Mesenchymal stem cell (in vitro differentiated cells and primary cell): ENCODE data around the gene IRF2. TPM values are rescaled to one million over a fixed set of nuclear protein-coding genes. Genes with fewer than 3 reads are reported as not detected.
A peak's percentile ranks its signal among the peaks of the same experiment; 100 is the strongest.

Source experiments
- DNase-seq: peaks from one replicate; pipeline ENCODE4 v3.0.0-alpha.2; 2013
- H2AFZ ChIP-seq: one replicate; pipeline ENCODE4 v1.6.1; 2013; ENCODE audit warnings: low read depth, mild to moderate bottlenecking, control low read depth, inconsistent platforms, low read length, moderate library complexity
- H2AK5ac ChIP-seq: 2 replicates; pipeline ENCODE4 v1.6.1; 2013; ENCODE audit warnings: low read length, moderate library complexity, mild to moderate bottlenecking, inconsistent platforms; ENCODE audit not compliant: severe bottlenecking
- H2BK120ac ChIP-seq: one replicate; pipeline ENCODE4 v1.6.1; 2013; ENCODE audit warnings: low read depth, mild to moderate bottlenecking, inconsistent platforms, low read length, moderate library complexity
- H2BK12ac ChIP-seq, 2 experiments: one replicate each; pipeline ENCODE4 v1.6.1; 2013; ENCODE audit warnings: inconsistent platforms in 2 of 2, low read length in 2 of 2, mild to moderate bottlenecking in 2 of 2, moderate library complexity in 2 of 2, control low read depth in 1 of 2
- H2BK15ac ChIP-seq: one replicate; pipeline ENCODE4 v1.6.1; 2013; ENCODE audit warnings: mild to moderate bottlenecking, low read depth, inconsistent platforms; ENCODE audit not compliant: poor library complexity, severe bottlenecking
- H2BK5ac ChIP-seq: 2 replicates; pipeline ENCODE4 v1.6.1; 2013; ENCODE audit warnings: low read depth, mild to moderate bottlenecking, low read length, control low read depth, inconsistent platforms; ENCODE audit not compliant: poor library complexity, severe bottlenecking
- H3K14ac ChIP-seq, 2 experiments: one replicate each; pipeline ENCODE4 v1.6.1; 2013; ENCODE audit warnings: inconsistent platforms in 2 of 2, low read length in 2 of 2, control low read depth in 1 of 2, mild to moderate bottlenecking in 1 of 2, moderate library complexity in 1 of 2
- H3K18ac ChIP-seq, 2 experiments: one replicate each; pipeline ENCODE4 v1.6.1; 2013; ENCODE audit warnings: inconsistent platforms in 2 of 2, low read length in 2 of 2, control low read depth in 1 of 2, low read depth in 1 of 2, mild to moderate bottlenecking in 1 of 2
- H3K23ac ChIP-seq, 2 experiments: one replicate each; pipeline ENCODE4 v1.6.1; 2013; ENCODE audit warnings: inconsistent platforms in 2 of 2, low read length in 2 of 2, mild to moderate bottlenecking in 2 of 2, moderate library complexity in 2 of 2, control low read depth in 1 of 2
- H3K27ac ChIP-seq: 2 replicates; pipeline ENCODE4 v1.5.1; 2013; ENCODE audit warnings: mild to moderate bottlenecking, moderate library complexity, low read length, control low read depth, inconsistent platforms; ENCODE audit not compliant: poor library complexity, severe bottlenecking
- H3K27me3 ChIP-seq, 2 experiments: 2 replicates each; pipeline versions ENCODE4 v1.6.1 to v1.7.0; 2013; ENCODE audit warnings: low read length in 2 of 2, mild to moderate bottlenecking in 2 of 2, moderate library complexity in 2 of 2, control low read depth in 1 of 2, inconsistent platforms in 1 of 2; ENCODE audit not compliant: control insufficient read depth in 1 of 2, insufficient read depth in 1 of 2
- H3K36me3 ChIP-seq, 2 experiments: 2 replicates each; pipeline versions ENCODE4 v1.6.1 to v1.7.0; 2013; ENCODE audit warnings: low read length in 2 of 2, control low read depth in 1 of 2, inconsistent platforms in 1 of 2, low read depth in 1 of 2, mild to moderate bottlenecking in 1 of 2; ENCODE audit not compliant: insufficient read depth in 2 of 2, control insufficient read depth in 1 of 2
- H3K4ac ChIP-seq, 2 experiments: one replicate each; pipeline ENCODE4 v1.6.1; 2013; ENCODE audit warnings: inconsistent platforms in 2 of 2, low read length in 2 of 2, mild to moderate bottlenecking in 2 of 2, moderate library complexity in 2 of 2, control low read depth in 1 of 2, low read depth in 1 of 2
- H3K4me1 ChIP-seq: 2 replicates; pipeline ENCODE4 v1.6.1; 2013; ENCODE audit warnings: low read depth, low read length, control low read depth; ENCODE audit not compliant: control insufficient read depth, insufficient read depth
- H3K4me2 ChIP-seq: 2 replicates; pipeline ENCODE4 v1.6.1; 2013; ENCODE audit warnings: low read length, mild to moderate bottlenecking, inconsistent platforms; ENCODE audit not compliant: poor library complexity, severe bottlenecking
- H3K4me3 ChIP-seq, 2 experiments: 2 replicates each; pipeline versions ENCODE4 v1.5.1 to v1.7.0; 2013; ENCODE audit warnings: low read length in 2 of 2, mild to moderate bottlenecking in 2 of 2, control low read depth in 1 of 2, low read depth in 1 of 2; ENCODE audit not compliant: insufficient read depth in 1 of 2
- H3K79me1 ChIP-seq: replicated peaks from 2 replicates; pipeline ENCODE4 v1.6.1; 2013; ENCODE audit warnings: mild to moderate bottlenecking, control low read depth, low read length, inconsistent platforms; ENCODE audit not compliant: poor library complexity, severe bottlenecking
- H3K9ac ChIP-seq: 2 replicates; pipeline ENCODE4 v1.7.0; 2013; ENCODE audit warnings: mild to moderate bottlenecking, low read length, moderate library complexity
- H3K9me3 ChIP-seq: 2 replicates; pipeline ENCODE4 v1.7.0; 2013; ENCODE audit warnings: mild to moderate bottlenecking, low read length; ENCODE audit not compliant: control insufficient read depth
- H4K8ac ChIP-seq: one replicate; pipeline ENCODE4 v1.6.1; 2013; ENCODE audit warnings: inconsistent platforms, mild to moderate bottlenecking, low read length, moderate library complexity
- H4K91ac ChIP-seq: one replicate; pipeline ENCODE4 v1.6.1; 2013; ENCODE audit warnings: mild to moderate bottlenecking, low read length, inconsistent platforms
- WGBS: methylation state at CpG from one replicate; pipeline ENCODE4 v1.1.7; 2013; ENCODE audit warnings: mixed read lengths; 5-methylcytosine and 5-hydroxymethylcytosine counted together
- polyA plus RNA-seq, 2 experiments: library from polyadenylated mRNA; stranded (reverse); fragments of 200-250 nt; gene quantifications; one replicate each; pipeline ENCODE4 v1.2.3, GENCODE V29; 2013

IRF2 gene
- 30.5 TPM for polyA plus RNA-seq (2013, experiment 1 of 2)
- 30.8 TPM for polyA plus RNA-seq (2013, experiment 2 of 2)

DNA sequence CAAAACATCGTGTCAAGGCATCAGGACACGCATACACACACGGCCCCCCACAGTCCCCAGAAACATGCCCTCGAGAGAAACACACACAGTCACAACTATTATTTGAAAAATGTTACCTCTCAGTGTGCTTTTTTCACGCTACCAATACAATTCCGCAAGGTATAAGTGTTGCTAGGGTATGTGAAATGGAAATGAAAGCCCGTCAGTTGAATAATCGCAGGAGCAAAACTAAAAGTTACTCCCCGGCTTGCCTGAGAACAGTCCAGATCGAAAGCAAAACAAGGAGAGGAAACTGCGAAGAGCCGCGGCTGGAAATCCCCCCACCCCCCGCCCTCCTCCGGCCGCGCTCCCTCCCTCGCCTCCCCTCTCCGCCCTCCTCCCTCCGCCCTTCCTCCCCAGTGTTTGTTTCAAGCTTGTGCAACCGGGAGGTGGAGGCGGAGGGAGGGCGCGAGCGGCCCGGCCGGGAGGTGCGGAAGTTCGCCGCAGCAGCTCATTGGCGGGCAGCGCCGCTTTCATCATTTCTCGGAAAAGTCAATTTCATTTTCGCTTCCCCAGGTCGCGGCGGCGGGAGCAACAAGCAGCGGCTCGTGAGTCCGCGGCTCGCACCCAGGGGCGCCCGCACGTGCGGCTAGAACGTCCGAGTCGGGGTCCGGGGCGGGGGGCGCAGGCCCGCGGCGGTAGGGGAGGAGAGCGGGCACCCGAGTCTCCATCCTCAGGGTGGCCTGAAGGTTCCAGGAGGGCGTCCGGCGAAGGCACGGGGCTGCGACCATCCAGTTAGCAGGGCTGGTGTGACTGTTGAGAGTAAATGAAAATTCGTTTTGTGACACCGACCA, at the start of gene IRF2:
Gene IRF2 (minus strand): TSS at position 288 of the 833 bp plus-strand sequence. CDS start 45,486 bp downstream, outside the sequence.
- peak within 1 kb of the TSS; percentile 90 to 98 for H3K18ac ChIP-seq
- no peak within 1 kb of the TSS for H2AK5ac ChIP-seq
- peak within 1 kb of the TSS; percentile 84 for H3K27ac ChIP-seq
- DNase-seq: peak; percentile 99
- peak within 1 kb of the TSS; percentile 82 for H2BK15ac ChIP-seq
- no peaks in the 10 kb centered on the region for H3K27me3 ChIP-seq
- peak within 1 kb of the TSS; percentile 83 for H2BK5ac ChIP-seq
- WGBS: under 1% methylated on average over 47 of the region's 66 CpGs
- H3K36me3 ChIP-seq: peaks cover 0 to 5% of the 10 kb centered on the region in 2 experiments
- H3K4me2 ChIP-seq: peak within 1 kb of the TSS; percentile 75
- peaks cover 3% of the 10 kb centered on the region for H3K4me1 ChIP-seq
- peak within 1 kb of the TSS; percentile 32 for H2AFZ ChIP-seq
- H3K14ac ChIP-seq: peak within 1 kb of the TSS in 1 of 2 experiments; percentile 97
- H3K4me3 ChIP-seq: peak within 1 kb of the TSS; percentile 87 to 100
- H2BK120ac ChIP-seq: peak within 1 kb of the TSS; percentile 94
- H2BK12ac ChIP-seq: peak within 1 kb of the TSS; percentile 42 to 67
- peak within 1 kb of the TSS; percentile 100 for H3K9ac ChIP-seq
- peaks cover 8% of the 10 kb centered on the region for H3K79me1 ChIP-seq
- no peaks in the 10 kb centered on the region for H3K9me3 ChIP-seq
- peak within 1 kb of the TSS; percentile 91 for H4K91ac ChIP-seq
- H3K23ac ChIP-seq: peak within 1 kb of the TSS; percentile 64 to 96
- peak within 1 kb of the TSS; percentile 82 for H4K8ac ChIP-seq
- H3K4ac ChIP-seq: peak within 1 kb of the TSS; percentile 92 to 98

DNA sequence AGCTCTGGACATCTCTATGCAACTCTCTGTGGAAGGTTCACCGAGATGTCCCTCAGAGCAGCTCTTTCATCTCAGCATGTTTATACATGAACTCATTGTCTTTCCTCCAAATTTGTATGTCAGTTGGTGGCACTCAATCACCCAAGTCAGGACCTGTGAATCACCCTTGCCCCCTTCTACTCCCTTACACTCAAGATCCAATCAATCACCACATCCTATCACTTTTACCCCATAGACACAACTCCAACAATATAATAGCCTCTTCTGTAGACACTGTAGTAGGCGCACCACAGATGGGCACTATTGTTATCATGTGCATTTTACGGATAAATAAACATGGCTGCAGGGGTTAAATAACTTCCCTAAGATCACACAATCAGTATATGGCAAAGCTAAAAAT, 41.3 kb upstream of the IRF2 start:
- Histone ChIP-seq H2BK120ac (no peak overlapping the region), H3K4me2 (no peak overlapping the region)
- DNase-seq: no peak

DNA sequence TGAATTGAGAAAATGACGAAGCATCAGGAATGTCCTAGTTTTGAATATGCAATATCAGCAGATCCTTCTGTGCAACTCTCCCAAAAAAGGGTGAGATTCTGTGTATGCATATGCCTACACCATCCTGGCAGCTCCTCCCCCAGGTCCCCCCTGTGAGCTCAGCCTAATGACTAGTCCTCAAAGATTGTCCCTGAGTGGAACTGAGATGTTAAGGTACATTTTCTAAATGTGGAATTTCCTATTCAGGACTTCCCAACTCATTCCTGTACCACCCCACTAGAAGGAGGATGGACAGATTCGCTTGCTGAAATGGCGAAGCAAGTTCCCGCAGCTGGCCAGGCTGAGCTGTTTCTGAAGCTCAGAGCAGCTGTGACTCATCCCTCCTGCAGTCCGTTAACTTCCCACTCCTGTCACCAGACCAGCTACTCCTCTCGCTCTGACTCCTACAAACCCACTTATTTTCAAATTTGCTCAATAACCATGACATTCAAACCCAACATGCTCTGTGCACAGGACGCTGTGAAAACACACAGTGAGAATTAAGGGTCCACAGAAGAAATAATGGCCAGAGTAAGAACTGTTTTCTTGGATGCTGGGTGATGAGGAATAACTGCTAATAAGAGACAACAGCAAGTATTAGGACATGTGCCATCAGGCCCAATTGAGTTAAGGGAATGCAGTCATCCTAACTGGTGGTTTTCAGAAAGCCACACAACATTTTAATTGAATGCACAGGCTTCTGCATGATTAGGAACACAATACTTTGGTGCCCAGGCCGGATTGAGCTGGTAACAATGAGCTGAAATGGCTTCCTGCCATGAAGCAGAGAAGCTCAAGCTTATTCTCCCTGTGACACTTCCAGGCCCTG, 40.0 kb upstream of the IRF2 start:
- Histone ChIP-seq H2BK5ac (no peak overlapping the region), H3K4me2 (peak overlapping the region; percentile 25), H3K4me3 (peak overlapping the region in 1 of 2 experiments; percentile 67), H4K91ac (no peak overlapping the region), H4K8ac (peak overlapping the region; percentile 91), H3K4me1 (peaks cover 2% of the 10 kb centered on the region), H3K27ac (peak overlapping the region; percentile 28), H2BK15ac (no peak overlapping the region), H3K14ac (no peak overlapping the region), H2BK12ac (no peak overlapping the region), H3K23ac (no peak overlapping the region), H3K9me3 (no peaks in the 10 kb centered on the region), H3K79me1 (no peaks in the 10 kb centered on the region), H3K4ac (peak overlapping the region in 1 of 2 experiments; percentile 67), H2AK5ac (no peak overlapping the region), H2BK120ac (no peak overlapping the region), H3K36me3 (no peaks in the 10 kb centered on the region), H3K18ac (peak overlapping the region; percentile 61 to 64), H3K9ac (peak overlapping the region; percentile 79), H2AFZ (no peak overlapping the region), H3K27me3 (no peaks in the 10 kb centered on the region)
- peak; percentile 85 for DNase-seq
- 35% methylated on average over 8 of the region's 8 CpGs for WGBS

More for the DNA sequence above, 41.3 kb upstream of the IRF2 start:
- WGBS: 97% methylated on average over 3 of the region's 3 CpGs
- Histone ChIP-seq H2BK15ac (no peak overlapping the region), H3K4me3 (no peak overlapping the region), H3K9me3 (no peaks in the 10 kb centered on the region), H4K8ac (no peak overlapping the region), H3K36me3 (no peaks in the 10 kb centered on the region), H2BK5ac (no peak overlapping the region), H3K4me1 (peaks cover 2% of the 10 kb centered on the region), H3K14ac (no peak overlapping the region), H4K91ac (no peak overlapping the region), H3K79me1 (no peaks in the 10 kb centered on the region), H3K9ac (no peak overlapping the region), H3K27ac (no peak overlapping the region), H3K18ac (no peak overlapping the region), H3K4ac (no peak overlapping the region), H2BK12ac (no peak overlapping the region), H2AFZ (no peak overlapping the region), H3K23ac (no peak overlapping the region), H2AK5ac (no peak overlapping the region), H3K27me3 (no peaks in the 10 kb centered on the region)

DNA sequence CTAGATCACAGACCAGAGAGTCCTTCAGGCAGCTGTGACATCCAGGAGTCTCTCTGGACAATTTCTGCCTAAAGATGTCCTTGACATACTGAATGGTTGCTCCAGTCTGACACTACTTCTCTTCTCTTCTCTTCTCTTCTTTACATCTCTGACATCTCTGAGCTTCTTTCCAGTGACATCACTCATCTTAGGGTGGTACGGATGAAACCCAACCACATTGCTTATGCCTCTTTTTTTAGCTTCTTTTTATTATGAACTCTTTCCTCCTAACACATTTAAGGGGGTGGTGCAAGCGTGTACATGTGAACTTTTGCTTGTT, 39.4 kb upstream of the IRF2 start:
- Histone ChIP-seq H2AFZ (no peak overlapping the region), H2BK120ac (no peak overlapping the region), H4K91ac (no peak overlapping the region), H3K4ac (no peak overlapping the region), H3K14ac (no peak overlapping the region), H3K4me2 (no peak overlapping the region), H4K8ac (no peak overlapping the region), H2BK5ac (no peak overlapping the region), H2BK12ac (no peak overlapping the region), H3K18ac (no peak overlapping the region), H3K23ac (no peak overlapping the region), H3K79me1 (no peaks in the 10 kb centered on the region), H2BK15ac (no peak overlapping the region), H3K27me3 (no peaks in the 10 kb centered on the region), H3K27ac (no peak overlapping the region), H3K4me1 (peaks cover 2% of the 10 kb centered on the region), H3K9me3 (no peaks in the 10 kb centered on the region), H3K4me3 (peak overlapping the region in 1 of 2 experiments; percentile 67), H2AK5ac (no peak overlapping the region), H3K36me3 (no peaks in the 10 kb centered on the region), H3K9ac (peak overlapping the region; percentile 79)
- 91% methylated on average over 1 of the region's 2 CpGs for WGBS
- no peak for DNase-seq
